Stimulated activated CD4-positive, alpha-beta T cell treated with anti-CD3 and anti-CD28 coated beads, Interleukin-1b, Interleukin-23, amount 100 ng/mL, for 48 hours (primary cell): ENCODE measurements around the gene TCF20.
A peak's percentile ranks its signal among the peaks of the same experiment; 100 is the strongest.

Experiments
- DNase-seq: peaks from one replicate; pipeline ENCODE4 v3.0.0-alpha.2; 2020

Gene TCF20

GRCh38 chr22:42280836-42281235 lies 10.4 kb upstream of the TCF20 start:
- no peak for DNase-seq

GRCh38 chr22:42280140-42280539 lies 9.7 kb upstream of the TCF20 start:
- no peak for DNase-seq

GRCh38 chr22:42279425-42280020 lies 9.1 kb upstream of the TCF20 start:
- no peak for DNase-seq

GRCh38 chr22:42277988-42278776 lies 7.7 kb upstream of the TCF20 start:
- DNase-seq: no peak

- no peak for DNase-seq
These were observed 6.8 kb upstream of the TCF20 start for GRCh38 chr22:42277232-42277753.

GRCh38 chr22:42275970-42276369 lies 5.5 kb upstream of the TCF20 start:
- DNase-seq: no peak

GRCh38 chr22:42275176-42275575 lies 4.7 kb upstream of the TCF20 start:
- DNase-seq: no peak

GRCh38 chr22:42273855-42274451 lies 3.5 kb upstream of the TCF20 start:
- no peak for DNase-seq

- no peak for DNase-seq
These were observed 2.1 kb upstream of the TCF20 start for GRCh38 chr22:42272431-42272999.

- no peak for DNase-seq
These were observed 1.5 kb upstream of the TCF20 start for GRCh38 chr22:42271906-42272305.

GRCh38 chr22:42271191-42271813 lies 849 bp upstream of the TCF20 start:
- DNase-seq: no peak

- no peak for DNase-seq
These were observed 310 bp downstream of the TCF20 start for GRCh38 chr22:42270176-42270509.

- peak; percentile 74 for DNase-seq
These were observed 849 bp downstream of the TCF20 start for GRCh38 chr22:42269432-42270175.

GRCh38 chr22:42268852-42269410 lies 1.5 kb downstream of the TCF20 start:
- no peak for DNase-seq

- no peak for DNase-seq
These were observed 5.1 kb downstream of the TCF20 start for GRCh38 chr22:42265321-42265720.

GRCh38 chr22:42263944-42264343 lies 6.5 kb downstream of the TCF20 start:
- DNase-seq: no peak

GRCh38 chr22:42262964-42263363 lies 7.5 kb downstream of the TCF20 start:
- DNase-seq: no peak

- no peak for DNase-seq
These were observed 9.2 kb downstream of the TCF20 start for GRCh38 chr22:42261296-42261695.

GRCh38 chr22:42258126-42258525 lies 12.3 kb downstream of the TCF20 start:
- DNase-seq: no peak

- DNase-seq: no peak
These were observed 13.1 kb downstream of the TCF20 start for GRCh38 chr22:42257386-42257785.

- DNase-seq: no peak
These were observed 13.5 kb downstream of the TCF20 start for GRCh38 chr22:42256930-42257329.

- DNase-seq: no peak
These were observed 14.2 kb downstream of the TCF20 start for GRCh38 chr22:42256220-42256619.
